NCI-H2029 (cell line): Measurements from ENCODE around the gene GGA1.
"Not testable (repeated sequence)": the region's sequence is repeated elsewhere in the genome, so short reads cannot be mapped to it uniquely, and the experiment has no call there.

ENCODE experiments used
- DNase-seq: peaks from one replicate; lab custom pipeline; 2025; lab: John Stamatoyannopoulos, UW

The GGA1 gene

GRCh38 chr22:37650463-37651136 is 42.0 kb downstream of the GGA1 start:
- DNase-seq, result no peak

GRCh38 chr22:37654563-37655251 is 46.1 kb downstream of the GGA1 start:
- DNase-seq, result no peak

GRCh38 chr22:37655252-37655563 is 46.6 kb downstream of the GGA1 start:
- no peak for DNase-seq

GRCh38 chr22:37656583-37656982 is 47.9 kb downstream of the GGA1 start:
- DNase-seq, result not testable (repeated sequence)

- DNase-seq, result no peak
Measured at GRCh38 chr22:37657590-37658132, 49.0 kb downstream of the GGA1 start.

- DNase-seq, result peak; percentile 99
Measured at GRCh38 chr22:37658133-37659065, 49.8 kb downstream of the GGA1 start, which contains the start of gene PDXP. Gene PDXP (plus strand): TSS chr22:37658723. CDS start chr22:37658783, 60 bp downstream.

GRCh38 chr22:37659066-37659896 is 50.6 kb downstream of the GGA1 start:
- DNase-seq, result no peak

- no peak for DNase-seq
Measured at GRCh38 chr22:37659897-37660708, 51.5 kb downstream of the GGA1 start.

GRCh38 chr22:37660709-37661045 is 52.0 kb downstream of the GGA1 start:
- no peak for DNase-seq

GRCh38 chr22:37661160-37661924 is 52.7 kb downstream of the GGA1 start:
- peak; percentile 42 for DNase-seq

GRCh38 chr22:37662039-37662438 is 53.4 kb downstream of the GGA1 start:
- no peak for DNase-seq

- no peak for DNase-seq
Measured at GRCh38 chr22:37663521-37664140, 55.0 kb downstream of the GGA1 start.

GRCh38 chr22:37664249-37665101 is 55.8 kb downstream of the GGA1 start:
- no peak for DNase-seq

GRCh38 chr22:37665487-37665886 is 56.9 kb downstream of the GGA1 start:
- DNase-seq, result no peak

GRCh38 chr22:37669586-37669985 is 61.0 kb downstream of the GGA1 start:
- no peak for DNase-seq

- DNase-seq, result no peak
Measured at GRCh38 chr22:37672206-37672919, 63.7 kb downstream of the GGA1 start.

GRCh38 chr22:37672920-37673455 is 64.4 kb downstream of the GGA1 start:
- DNase-seq, result no peak

GRCh38 chr22:37674248-37674647 is 65.6 kb downstream of the GGA1 start:
- DNase-seq, result no peak
